HG02884 (cell line): ENCODE results near the gene WDFY4.

Experiments used
- ATAC-seq: cut with Tn5 transposase; IDR thresholded peaks from one replicate; pipeline ENCODE4 v1.9.1; 2021; ENCODE audit warnings: mild to moderate bottlenecking, moderate library complexity; ENCODE audit not compliant: unreplicated experiment

The WDFY4 gene

DNA sequence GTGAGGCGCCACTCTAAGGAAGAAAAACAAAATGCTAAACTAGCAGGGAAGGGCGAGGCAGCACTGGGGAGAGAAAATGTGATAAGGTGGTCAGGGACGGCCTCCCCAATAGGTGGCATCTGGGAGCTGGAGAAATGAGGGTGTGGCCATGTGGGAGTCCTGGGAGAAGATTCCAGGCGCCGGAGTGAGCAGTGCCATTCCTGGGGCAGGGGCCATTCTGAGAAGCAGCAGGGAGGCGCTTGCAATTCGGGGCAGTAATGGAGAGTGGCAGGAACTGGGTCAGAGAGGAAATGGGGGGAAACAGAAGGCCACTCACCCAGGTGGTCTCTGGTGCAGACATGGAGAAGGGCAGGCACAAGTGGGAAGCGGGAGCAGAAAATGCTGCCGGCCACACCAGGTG lies 316.7 kb downstream of the WDFY4 start:
- ATAC-seq: no peak

DNA sequence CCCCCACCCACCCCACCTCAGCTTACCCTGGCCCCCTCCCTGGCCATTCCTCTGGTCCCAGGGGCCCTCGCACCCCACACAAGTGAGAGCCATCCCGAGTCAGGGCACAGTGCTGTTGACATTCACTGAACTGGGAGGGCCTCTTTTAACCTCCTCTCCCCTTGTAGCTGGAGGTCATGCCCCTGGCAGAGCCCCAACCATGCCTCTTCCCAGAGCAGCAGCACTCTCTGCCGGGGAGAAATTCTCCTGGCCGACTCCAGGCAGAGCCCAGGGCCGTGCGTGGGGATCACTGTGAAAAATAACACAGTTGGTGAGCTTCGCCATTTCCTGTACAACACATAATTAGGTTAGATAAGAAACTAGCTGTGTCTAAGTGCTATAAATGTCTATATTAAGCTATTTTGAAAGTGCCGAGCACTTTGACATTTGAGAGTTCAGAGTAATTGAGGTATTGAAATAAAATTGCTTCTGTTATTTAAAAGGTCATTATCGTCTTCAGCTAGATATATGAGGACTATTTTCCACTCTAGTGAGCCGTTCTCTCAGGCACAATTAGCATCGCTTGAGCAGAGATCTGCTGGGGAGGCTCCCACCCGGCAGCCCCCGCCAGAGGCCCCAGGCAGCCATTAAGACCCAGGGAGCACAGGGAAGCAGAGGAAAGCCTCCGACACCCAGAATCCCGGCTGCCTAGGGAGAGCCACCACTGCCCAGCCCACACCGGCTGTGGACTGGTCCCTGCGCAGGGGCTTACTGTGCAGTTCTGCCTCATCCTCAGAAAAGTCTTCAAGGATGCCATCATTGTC lies 317.4 kb downstream of the WDFY4 start:
- ATAC-seq: no peak

GRCh38 chr10:49005270-49005669 lies 320.6 kb downstream of the WDFY4 start:
- no peak for ATAC-seq

DNA sequence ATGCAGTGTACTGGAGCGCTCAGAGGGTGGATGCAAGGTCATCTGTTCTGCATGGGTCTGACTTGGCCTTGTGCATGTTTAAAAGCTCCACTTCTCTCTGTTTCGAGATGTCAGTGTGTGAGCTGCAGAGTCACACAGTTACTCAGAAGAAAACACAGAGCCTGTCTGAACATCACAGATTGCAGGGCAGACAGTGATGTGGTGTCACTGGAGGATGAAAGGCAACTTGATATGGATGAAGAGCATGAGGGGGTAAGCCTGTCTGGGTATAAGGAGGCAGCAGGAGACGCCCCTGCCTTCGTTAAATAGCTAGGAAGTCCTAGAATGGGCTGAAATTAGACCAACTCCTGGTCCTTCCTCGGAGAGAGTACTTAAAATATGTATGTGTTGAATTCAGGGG lies 322.5 kb downstream of the WDFY4 start:
- ATAC-seq: no peak

- no peak for ATAC-seq
Measured at GRCh38 chr10:49008091-49008490, 323.4 kb downstream of the WDFY4 start.

GRCh38 chr10:49008505-49009198 lies 324.0 kb downstream of the WDFY4 start:
- ATAC-seq: no peak

DNA sequence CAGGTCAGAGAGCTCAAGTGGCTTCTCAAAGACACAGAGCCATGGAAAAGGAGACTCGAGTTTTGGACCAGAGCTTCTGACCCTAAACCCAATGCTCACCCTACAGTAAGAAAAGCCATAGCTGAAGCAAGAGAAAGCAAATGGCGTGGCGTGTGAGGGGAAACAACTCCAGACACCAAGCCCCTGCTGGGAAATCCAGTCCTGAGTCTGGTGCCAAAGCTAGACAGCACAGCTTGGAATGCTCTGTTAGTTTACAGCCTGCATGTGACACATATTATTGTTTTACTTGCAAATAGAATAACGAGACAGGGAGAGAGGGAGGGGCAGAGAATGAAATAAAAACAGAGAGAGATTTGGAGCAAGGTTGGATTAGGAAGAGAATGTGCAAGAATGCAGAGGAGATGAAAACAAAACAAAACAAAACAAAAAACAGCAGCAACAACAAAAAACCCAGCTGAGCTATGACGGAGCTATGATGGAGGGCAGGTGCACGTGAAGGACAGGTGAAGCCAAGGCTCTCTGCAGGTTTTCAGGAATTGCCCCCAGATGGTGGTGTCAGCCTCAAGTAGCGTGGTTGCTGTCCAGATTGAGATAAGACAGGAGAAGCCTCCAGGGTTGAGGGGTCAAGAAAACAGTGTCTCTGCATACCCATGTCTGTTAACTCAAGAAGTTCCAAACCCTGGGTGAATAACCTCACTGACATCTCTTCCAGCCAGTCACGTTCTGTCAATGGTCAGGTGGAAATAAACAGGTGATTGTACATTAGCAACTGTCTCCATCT lies 324.7 kb downstream of the WDFY4 start:
- ATAC-seq: no peak

DNA sequence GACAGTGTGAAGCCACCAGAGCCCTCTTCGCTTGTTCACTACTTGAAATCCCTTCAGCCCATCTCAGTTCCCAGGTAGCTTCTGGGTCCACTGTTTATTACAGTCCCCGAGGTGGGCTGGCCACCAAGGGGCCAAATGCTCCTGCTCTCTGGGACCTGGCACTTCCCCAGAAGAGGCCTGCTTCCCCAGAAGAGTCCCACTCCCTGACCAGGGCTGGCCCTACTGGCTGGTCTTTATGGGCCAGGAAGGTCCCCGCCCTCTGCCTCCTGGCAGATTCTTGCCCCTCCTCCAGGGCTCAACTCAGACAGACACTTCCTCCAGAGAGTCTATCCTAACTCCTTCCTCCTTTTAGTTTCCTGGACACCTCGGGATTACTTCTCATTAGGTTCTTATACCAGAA lies 325.6 kb downstream of the WDFY4 start:
- no peak for ATAC-seq

DNA sequence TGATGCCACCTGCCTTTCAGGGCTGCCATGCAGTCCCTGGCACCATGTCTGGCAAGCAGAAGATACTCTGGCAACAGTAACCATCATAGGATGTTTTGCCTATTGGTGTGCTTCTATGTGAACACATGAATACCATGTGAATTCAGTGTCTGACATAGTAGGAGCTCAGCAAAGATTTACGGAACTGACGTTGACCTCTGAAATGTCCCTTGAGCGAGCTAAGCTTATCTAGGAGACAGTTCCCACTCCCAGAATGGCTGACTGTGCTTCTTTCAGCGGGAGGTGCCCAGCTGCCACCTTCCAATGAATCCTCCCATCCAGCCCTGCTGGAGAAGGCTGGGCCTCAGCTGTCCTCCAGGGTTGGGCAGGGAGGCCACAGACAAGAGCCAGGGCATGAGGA lies 326.2 kb downstream of the WDFY4 start:
- ATAC-seq: no peak

- ATAC-seq: no peak
Measured at GRCh38 chr10:49011756-49012155, 327.1 kb downstream of the WDFY4 start.

GRCh38 chr10:49012603-49013002 lies 327.9 kb downstream of the WDFY4 start:
- ATAC-seq: no peak

DNA sequence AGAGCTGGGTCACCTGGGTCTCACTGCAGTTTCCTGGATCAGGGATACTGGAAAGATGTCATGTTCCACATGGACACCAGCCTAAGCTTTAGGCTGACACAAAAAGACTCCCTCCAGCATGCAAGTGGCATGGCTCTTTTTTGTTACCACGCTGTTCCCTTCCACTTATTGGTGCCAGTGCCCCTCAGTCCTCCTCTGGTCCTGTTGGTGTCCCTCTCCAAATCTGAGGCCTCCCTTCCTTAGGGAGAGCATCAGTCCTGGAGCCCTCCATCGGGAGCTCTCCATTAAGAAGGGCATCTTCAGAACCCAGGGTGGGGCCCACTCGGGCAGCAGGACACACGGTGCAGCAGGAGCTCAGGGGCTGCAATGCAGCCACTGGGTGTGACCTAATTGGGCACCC lies 331.0 kb downstream of the WDFY4 start:
- no peak for ATAC-seq

DNA sequence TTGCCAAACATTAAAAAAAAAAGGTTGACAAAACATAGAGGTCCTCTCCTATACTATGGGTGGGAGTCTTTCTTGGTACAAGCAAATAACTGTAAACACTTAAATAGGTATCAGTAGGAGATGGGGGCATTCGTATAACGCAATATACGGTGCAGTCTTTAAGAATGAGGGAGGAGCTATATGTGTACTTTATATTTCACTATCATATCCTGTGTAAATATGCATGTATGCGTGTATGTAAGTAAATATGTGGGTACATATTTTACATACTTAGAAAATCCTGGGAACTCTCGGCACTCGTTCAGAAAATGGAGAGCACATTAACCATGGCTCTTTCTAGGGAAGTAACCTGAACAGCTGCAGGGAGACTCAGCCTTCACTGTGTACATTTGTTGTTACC lies 337.0 kb downstream of the WDFY4 start:
- ATAC-seq: no peak

DNA sequence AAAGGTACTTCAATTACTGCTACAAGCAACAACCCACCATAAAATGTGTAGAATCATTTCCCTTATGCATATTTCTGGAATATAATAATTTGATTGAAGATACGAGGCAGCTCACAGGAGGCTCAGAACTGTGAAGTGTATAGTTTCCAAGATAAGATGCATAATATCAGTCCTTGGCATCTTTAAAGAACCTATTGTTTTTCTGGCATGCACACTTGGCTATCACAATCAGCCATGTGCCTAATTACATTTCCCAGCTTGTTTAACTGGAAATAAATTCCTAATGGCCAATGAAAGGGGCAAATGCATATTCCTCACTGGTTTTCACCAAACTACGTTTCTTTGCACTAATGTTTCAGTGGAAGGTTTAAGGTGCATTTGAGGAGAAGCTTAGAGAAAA lies 338.4 kb downstream of the WDFY4 start:
- no peak for ATAC-seq

DNA sequence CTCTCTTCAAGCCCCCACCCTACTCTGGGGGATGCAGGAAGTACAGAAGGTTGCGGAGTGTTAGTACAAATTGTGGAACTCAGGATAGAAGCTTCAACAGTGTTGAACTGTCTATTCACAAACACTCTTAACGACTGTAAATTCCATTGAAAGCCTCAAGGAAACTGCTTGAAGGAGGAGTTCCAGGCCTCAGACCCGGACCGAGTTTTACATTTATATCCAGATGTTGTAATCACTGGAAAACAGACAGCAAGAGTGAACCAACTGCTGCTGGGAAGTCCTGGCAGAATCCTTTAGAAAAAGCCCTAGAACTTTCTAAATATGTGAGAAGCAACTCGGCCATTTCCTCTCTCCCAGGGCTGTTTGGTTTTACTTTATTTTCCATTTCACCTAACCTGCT lies 339.1 kb downstream of the WDFY4 start:
- no peak for ATAC-seq

DNA sequence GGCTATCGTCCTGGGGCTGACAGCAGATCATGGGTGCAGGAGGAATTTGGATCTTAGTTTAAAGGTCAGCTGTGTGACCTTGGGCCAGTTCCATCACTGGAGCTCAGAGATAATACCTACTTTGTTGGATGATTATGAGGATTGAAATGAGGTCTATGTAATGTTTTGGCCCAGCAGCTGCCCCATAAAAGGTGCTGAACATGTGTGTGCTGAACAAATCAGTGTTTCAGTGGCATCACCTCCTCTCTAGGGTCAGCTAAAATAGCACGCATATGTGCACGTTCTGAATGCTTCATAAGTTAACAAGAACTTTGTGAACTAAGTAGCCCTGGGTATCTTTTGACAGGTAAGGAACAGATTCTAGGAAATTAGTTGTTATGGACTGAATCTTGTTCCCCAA lies 339.8 kb downstream of the WDFY4 start:
- no peak for ATAC-seq

GRCh38 chr10:49025347-49025983 lies 340.8 kb downstream of the WDFY4 start:
- ATAC-seq: no peak

DNA sequence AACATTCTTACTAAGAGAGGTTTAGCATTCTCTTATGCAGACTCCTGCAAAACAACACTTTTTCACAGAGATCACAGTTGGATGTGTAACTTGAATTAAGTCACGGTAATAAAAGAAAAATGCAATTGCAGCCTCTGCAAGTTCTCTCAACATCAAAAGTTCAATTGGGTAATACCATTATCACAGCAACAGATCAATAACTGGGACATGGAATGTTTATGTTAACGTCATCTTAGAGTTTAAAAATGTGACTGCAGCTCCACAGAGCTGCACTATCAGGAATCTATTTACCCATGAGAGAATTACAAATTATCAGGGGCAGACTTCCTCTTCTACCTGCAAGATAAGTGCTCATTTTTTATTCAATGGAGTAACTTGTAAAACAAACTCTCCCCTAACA lies 344.0 kb downstream of the WDFY4 start:
- ATAC-seq: no peak

- ATAC-seq: no peak
Measured at GRCh38 chr10:49029666-49030065, 345.0 kb downstream of the WDFY4 start.
